CD4-positive, alpha-beta T cell treated with Interleukin-6 at 100 ng/mL for 8 hours (primary cell): ENCODE measurements around the gene AGO3.

Source experiments
- DNase-seq: peaks from one replicate; pipeline ENCODE4 v3.0.0-alpha.2; 2020; ENCODE audit warnings: mixed read lengths, low spot score

The AGO3 gene

DNA sequence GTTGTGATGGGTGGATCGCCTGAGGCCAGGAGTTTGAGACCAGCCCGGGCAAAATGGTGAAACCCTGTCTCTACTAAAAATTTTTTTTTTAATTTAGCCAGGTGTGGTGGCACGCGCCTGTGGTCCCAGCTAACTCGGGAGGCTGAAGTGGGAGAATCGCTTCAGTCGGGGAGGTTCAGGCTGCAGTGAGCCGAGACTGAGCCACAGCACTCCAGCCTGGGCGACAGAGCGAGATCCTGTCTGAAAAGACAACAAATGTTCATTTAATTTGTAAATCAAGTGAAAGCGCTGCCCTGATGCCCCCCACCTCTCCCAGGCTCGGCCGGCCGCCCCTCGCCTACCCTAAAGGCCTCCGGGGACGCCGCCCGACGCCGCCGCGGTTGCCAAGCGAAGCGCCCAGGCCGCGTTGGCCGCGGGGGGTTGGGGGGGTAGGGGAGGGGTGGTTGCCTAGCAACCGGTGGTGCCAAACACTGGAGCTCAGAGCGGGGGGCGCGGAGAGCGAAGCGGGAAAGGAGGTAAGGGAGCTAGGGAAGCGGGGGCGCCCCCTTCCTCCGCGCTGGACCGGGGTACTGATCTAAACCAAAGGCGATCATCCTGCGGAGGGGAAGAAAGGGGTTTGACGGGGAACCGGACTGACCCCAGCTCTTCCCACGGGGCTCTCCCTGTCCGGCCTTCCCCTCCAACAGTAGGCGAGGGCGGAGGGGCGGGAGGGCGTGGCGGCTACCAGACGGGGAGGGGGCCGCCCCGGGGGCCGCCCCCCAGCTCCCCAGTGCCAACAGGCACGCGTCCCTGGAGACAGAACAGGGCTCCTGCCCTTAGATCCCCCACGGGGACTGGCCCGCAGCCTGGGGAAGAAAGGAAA lies 153.0 kb downstream of the AGO3 start, which contains the start of gene TEKT2:
TEKT2 (plus strand) TSS at position 460 of the 862 bp plus-strand sequence. CDS start 828 bp downstream, outside the sequence.
- DNase-seq, result no peak

DNA sequence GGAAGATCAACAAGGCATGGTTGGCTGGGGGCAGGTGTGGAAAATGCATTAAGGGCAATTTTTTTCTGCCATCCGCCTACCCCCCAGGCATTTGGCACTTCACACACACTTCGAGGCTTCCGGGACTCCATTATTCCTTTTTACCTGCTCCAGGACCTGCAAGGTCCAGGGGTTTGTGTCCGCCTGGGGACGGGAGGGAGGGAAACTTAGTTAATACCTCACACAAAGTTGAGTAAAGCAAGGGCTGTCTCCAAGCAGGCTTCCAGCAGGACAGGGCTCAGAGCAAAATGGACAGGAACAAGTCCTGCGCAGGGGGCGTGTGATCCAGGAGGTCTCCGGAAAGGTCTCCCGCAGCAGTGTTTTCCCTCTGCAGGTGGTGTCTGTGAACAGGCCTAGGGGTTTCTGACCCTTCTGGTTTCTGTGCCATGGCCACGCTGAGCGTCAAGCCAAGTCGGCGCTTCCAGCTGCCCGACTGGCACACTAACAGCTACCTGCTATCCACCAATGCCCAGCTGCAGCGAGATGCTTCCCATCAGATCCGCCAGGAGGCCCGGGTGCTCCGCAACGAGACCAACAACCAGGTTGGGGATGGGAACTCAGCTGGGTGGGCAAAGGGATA lies 153.7 kb downstream of the AGO3 start:
- DNase-seq, result no peak

DNA sequence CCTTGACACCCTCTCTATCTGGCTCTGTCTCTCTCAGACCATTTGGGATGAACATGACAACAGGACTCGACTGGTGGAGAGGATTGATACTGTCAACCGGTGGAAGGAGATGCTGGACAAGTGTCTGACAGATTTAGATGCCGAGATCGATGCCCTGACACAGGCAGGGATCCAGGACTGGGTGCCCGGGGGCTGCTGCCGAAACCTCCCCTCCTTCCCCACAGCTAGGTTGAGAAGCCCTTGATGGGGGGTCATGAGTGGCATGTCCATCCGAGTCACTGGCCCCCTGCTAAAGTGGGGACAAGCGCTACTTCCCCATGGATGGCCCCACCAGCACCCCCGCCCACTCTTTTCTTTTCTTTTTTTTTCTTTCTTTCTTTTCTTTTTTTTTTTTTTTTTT lies 154.2 kb downstream of the AGO3 start:
- no peak for DNase-seq

DNA sequence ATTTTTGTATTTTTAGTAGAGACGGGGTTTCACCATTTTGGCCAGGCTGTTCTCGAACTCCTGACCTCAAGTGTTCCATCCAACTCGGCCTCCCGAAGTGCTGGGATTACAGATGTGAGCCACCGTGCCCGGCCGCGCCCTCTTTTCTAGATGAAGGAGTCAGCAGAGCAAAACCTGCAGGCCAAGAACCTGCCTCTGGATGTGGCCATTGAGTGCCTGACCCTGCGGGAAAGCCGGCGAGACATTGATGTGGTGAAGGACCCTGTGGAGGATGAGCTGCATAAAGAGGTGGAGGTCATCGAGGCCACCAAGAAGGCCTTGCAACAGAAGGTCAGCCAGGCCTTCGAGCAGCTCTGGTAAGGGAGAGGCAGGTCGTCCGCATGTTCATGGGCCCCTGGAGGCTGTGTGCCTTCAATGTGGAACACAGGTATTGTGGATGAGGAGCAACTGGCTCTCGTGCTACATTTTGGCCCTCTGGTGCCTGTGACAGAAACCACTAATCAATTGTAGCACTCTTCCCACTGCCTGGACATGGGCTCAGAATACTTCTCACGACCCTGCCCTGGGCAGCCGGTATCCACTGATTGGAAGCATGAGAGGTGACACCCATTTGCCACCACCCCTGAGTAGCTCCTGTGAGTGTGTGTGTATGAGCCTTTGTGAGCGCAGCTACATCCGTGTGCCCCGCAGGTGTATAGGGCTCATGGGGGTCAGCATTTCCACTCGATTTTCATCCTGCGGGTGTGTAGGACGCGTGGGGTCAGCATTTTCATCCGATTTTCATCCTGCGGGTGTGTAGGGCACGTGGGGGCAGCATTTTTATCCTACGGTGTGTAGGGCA lies 155.0 kb downstream of the AGO3 start:
- no peak for DNase-seq

DNA sequence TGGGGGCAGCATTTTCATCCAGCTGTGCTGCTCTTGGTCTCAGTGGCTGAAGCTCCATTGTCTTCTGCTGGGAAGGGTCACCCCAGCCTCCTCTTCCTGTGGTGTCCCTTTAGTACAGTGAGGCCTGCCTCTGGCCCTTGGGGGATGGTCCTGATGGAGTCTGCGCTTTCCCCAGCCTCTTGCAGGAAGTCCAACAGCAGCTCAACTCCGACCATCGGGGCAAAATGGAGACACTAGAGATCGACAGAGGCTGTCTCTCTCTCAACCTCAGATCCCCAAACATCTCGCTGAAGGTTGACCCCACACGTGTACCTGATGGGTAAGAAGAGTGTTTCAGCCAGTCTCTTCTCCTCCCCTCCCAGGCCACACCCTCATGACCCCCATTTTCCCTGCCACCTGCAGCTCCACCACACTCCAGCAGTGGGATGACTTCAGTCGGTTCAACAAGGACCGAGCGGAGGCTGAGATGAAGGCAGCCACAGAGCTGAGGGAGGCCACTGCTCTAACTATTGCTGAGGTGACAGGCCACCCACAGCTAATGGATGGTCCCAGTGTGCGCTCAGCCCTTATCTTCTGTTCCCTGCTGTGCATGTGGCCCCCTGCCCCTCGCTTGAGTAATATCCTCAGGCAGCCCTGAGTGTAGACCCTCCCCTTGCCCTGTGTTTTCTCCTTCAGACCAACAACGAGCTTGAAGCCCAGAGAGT lies 155.8 kb downstream of the AGO3 start:
- DNase-seq, result no peak

DNA sequence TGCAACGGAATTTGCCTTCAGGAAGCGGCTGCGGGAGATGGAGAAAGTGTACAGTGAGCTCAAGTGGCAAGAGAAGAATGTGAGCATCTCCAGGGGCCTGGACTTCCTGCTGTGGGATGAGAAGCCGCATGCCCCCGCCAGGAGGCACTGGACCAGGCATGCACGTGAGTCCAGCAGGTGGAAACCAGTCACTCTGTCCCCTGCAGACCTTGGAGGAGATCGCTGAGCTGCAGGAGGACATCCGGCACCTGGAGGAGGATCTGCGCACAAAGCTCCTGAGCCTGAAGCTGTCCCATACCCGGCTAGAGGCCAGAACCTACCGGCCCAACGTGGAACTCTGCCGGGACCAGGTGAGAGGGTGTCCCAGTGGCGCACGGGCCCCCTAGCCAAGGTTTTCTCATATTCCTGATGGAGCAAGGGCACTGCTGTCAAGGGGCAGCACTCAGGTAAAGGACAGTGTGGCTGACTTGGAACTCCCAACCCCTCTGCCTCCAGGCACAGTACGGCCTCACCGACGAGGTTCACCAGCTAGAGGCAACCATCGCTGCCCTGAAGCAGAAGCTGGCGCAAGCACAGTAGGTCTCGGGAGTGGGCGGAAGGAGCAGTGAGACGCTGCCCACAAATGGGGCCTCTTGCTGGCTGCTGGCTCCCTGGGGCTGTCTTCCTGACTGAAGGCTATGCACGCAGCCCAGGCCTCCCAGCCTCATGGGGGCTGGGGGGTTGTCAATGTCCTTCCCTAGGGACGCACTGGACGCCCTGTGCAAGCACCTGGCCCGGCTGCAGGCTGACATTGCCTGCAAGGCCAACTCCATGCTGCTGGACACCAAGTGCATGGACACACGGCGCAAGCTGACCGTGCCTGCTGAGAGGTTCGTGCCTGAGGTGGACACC lies 156.6 kb downstream of the AGO3 start:
- DNase-seq, result no peak

DNA sequence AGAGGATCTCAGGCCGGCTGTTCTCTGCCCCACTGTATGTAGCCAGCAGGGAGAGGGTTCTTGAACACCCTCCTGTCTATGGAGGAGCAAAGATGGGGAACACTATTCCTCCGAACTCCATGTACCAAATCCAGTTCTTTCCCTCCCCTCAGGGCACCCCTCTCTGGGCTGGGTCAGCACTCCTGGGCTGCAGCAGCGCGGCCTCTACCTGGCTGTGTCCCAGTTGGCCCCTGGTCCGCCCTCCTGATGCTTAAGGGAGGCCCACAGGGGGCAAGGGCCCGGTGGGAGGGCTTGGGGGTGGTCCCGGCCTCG lies 157.3 kb downstream of the AGO3 start:
- DNase-seq, result no peak

DNA sequence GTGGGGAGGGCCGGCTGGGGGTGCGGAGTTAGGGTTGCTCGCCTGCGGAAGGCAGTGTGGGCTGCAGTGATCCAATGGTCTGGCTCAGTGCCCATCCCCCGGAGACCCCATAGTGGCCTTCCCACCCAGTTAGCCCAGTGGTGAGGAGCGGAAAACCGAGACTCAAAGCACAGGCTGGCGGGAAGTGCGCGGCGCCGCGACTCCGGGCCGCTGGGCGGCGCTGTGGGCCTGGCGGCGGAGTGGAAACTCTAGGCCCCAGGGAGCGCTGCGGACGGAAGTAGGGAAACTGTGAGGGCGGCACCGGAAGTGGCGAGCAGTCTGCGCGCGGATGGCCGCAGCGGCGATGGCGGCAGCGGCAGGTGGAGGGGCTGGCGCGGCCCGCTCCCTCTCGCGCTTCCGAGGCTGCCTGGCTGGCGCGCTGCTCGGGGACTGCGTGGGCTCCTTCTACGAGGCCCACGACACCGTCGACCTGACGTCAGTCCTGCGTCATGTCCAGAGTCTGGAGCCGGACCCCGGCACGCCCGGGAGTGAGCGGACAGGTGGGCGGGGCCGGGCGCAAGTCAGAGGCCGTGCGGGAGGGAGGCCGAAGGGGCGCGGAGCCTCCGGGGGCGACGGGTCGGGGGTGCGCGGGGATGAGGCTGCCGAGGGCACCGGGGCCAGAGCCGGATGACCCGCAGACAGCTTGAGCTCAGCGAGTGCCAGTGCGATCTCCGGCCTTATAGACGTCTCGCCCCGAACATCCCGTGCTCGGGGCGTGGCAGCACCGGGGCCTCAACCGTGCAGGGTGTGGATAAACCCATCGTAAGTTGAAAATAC lies 157.9 kb downstream of the AGO3 start, which contains the start of gene ADPRS:
ADPRS (plus strand) TSS at position 316 of the 816 bp plus-strand sequence; CDS start at position 329, 13 bp downstream.
- peak; percentile 87 for DNase-seq

DNA sequence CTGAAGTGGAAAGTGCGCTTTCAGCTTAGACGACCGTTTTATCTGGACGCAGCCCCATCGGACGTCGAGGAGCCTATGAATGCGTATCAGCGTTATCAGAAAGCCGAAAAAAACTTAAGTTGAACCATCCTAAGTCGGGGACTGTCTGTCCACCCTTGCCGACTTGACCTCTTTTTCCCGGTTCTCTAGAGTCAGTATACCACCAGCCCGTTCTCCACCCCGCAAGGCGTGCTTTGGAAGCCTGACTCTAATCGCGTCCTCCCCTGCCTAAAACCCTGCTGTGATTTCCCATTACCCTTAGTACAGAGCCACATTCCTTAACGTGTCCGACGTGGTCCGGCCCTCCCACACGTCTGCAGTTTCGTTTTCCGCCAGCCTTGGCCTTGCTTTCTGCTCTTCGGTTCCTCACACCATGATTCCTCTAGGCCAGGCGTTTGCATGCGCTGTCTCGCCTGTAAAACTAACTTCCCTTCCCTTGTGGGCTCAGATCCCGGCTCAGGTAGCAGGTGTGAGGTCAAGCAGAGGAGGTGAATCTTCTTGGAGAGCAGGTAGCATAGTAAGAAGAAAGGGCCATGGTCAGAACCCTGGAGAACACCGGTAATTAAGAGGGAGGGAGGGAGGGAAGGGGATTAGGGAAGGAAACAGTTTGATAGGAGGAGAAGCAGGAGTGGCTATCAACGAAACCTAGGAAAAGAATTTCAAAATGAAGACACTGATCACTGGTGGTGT lies 158.7 kb downstream of the AGO3 start:
- no peak for DNase-seq

DNA sequence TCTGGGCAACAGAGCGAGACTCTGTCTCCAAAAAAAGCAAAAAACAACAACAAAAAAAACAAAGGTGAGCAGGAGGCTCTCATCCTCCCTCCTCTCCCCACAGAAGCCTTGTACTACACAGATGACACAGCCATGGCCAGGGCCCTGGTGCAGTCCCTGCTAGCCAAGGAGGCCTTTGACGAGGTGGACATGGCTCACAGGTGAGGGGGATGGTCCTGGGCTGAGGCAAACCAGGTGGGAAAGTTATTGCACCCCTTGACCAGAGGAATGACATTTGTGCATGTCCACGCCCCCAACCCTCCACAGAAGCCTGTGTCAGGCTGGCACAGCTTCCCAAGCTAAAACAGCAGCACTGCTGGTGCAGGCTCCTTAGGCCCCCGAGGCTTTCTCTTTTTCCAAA lies 160.2 kb downstream of the AGO3 start:
- DNase-seq, result no peak

DNA sequence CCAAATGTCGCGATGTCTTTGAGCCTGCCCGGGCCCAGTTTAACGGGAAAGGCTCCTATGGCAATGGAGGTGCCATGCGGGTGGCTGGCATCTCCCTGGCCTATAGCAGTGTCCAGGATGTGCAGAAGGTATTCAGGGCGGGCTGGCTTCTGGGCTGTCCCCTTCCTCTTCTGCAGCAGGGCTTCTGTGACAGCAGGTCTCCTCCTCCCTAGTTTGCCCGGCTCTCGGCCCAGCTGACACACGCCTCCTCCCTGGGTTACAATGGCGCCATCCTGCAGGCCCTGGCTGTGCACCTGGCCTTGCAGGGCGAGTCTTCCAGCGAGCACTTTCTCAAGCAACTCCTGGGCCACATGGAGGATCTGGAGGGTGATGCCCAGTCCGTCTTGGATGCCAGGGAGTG lies 160.8 kb downstream of the AGO3 start:
- no peak for DNase-seq

DNA sequence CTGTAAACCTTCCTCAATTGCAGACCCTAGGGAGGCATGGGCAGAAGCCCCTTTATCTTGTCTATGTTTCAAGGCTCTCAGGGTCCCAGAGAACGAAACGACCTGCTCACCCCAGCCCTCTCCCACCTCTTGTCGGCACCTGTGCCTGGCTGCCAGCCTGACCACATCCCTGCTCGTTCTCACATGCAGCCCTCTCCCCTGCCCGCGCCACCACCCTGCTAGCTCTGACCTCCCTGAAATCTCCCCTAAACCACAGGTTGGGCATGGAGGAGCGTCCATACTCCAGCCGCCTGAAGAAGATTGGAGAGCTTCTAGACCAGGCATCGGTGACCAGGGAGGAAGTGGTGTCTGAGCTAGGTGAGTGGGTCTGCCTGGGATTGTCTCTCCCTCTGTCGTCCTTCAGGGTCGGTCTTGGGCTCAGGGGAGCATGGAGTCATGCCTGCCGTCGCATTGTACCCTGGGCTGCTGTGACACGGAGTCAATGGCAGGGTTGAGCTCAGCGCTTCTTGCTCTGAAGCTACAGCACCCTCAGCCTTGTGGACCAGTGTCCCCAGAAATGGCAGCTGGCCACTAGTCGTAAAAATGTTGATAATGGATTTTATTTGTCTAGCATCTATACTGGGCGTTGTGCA lies 161.4 kb downstream of the AGO3 start:
- DNase-seq, result no peak

DNA sequence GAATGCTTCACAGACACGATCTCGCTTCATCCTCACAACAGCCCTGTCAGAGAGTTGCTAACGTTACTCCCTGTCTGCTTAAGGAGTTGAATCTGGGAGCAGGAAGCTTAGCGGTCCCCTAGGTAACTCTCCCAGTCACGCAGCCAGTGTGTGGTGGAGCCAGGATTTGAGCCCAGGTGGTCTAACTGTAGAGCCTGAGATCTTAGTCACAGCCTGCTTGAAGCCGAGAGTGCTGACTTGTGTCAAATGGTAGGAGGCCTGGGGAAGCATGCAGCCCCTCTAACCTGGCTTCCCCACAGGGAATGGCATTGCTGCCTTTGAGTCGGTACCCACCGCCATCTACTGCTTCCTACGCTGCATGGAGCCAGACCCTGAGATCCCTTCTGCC lies 161.9 kb downstream of the AGO3 start:
- no peak for DNase-seq

DNA sequence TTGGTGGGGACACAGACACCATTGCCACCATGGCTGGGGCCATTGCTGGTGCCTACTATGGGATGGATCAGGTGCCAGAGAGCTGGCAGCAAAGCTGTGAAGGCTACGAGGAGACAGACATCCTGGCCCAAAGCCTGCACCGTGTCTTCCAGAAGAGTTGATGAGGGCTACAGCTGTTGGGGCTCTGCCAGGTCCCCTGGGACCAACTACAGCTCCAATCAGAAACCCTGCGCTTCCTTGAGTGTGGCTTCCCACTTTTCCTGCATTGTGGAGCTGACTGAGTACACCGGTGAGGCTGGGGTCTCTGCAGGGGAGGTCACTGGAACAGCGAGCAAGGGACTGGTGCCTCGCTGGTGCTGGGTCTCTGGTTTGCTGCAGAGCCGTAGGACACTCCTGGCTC lies 162.3 kb downstream of the AGO3 start:
- no peak for DNase-seq

DNA sequence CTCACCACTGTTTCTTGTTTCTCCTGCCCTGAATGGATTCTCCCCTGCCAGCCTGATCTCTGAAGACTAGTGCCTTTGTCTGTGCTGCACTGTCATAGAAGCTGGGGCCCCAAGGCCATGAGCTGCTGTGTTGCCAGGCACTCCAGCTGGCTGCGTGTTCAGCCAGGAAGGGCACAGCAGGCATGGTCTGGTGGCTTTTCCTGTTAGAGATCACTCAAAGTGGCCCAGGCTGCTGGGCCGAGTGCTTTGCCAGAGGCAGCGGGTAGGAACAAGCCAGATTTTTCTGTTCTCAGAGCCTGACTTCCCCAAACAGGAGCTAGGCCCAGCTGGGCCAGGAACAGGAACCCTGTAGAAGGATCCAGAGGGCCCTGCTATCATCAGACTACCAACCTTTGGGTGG lies 163.0 kb downstream of the AGO3 start:
- no peak for DNase-seq

DNA sequence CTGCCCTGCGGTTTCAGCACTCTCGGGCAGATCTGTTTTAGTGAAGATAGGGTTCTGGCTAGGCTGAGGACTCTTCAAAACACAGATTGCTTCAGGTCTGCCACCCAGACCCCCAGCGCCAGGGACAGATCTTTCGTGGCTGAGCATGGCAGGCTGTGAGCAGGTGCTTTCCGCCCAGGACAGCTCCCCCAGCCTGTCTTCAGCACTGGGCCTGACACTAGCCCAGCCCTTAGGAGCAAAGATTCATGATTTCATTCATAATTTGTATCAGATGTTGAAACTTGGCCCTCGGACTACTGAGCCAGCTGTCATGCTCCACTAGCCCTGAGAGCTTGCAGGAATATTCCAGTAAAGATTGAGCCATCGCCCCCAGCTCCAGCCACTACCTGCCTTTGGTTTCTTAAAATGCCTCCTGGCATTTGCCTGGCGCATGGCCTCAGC lies 163.7 kb downstream of the AGO3 start:
- DNase-seq, result no peak

DNA sequence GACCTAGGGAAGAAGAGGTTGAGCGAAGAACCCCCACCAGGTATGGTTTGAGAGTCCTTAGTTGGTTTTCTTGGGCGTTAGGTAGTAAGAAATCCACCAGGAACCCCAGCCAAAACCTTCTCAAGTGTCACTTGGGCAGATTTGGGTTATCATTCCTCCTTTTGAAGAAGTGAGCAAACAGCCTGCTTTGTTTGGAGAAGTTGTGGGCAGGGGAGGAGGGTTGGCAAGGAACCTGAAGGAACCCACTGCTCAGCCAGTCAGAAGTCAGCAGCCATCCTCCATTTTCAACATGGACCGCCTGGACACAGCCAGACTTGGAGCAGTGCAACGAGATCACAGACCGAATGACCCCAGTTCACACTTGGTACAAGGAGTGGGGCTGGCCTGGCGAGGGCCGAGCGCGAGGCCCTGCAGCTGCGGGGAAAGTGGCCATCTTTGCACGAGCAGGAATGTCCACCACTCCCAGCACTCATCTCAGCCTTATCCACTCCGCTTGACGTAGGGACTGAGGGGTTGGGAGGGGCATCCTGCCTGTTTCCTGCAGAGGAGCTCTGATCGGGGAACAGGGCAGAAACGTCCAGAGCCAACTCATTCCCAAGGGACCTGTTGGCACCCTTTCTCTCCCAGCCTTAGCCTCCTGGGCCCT lies 165.0 kb downstream of the AGO3 start:
- DNase-seq, result no peak
